Measurements from ENCODE around the gene RHOV.
"Not testable (repeated sequence)": the region's sequence is repeated elsewhere in the genome, so short reads cannot be mapped to it uniquely, and the experiment has no call there.

The RHOV gene

GRCh38 chr15:40875991-40876730, 2.1 kb upstream of the RHOV start:
- no peak for DNase-seq (ENCODE audit: low read depth in 2 of 2)

GRCh38 chr15:40872791-40873693, 992 bp downstream of the RHOV start:
- no peak for DNase-seq (ENCODE audit: low read depth in 2 of 2)

GRCh38 chr15:40871749-40872617, 2.1 kb downstream of the RHOV start:
- no peak for DNase-seq (ENCODE audit: low read depth in 2 of 2)

- no peak for DNase-seq (ENCODE audit: low read depth in 2 of 2)
Observed at GRCh38 chr15:40870716-40871115, 3.3 kb downstream of the RHOV start.

GRCh38 chr15:40869686-40870085, 4.3 kb downstream of the RHOV start:
- no peak for DNase-seq (ENCODE audit: low read depth in 2 of 2)

- no peak for DNase-seq (ENCODE audit: low read depth in 2 of 2)
Observed at GRCh38 chr15:40867199-40867598, 6.8 kb downstream of the RHOV start.

GRCh38 chr15:40863660-40864270, 10.3 kb downstream of the RHOV start:
- DNase-seq (ENCODE audit: low read depth in 2 of 2) = no peak

- DNase-seq (ENCODE audit: low read depth in 2 of 2) = not testable (repeated sequence)
Observed at GRCh38 chr15:40861147-40861546, 12.9 kb downstream of the RHOV start.

- peak; percentile 84 to 91 for DNase-seq (ENCODE audit: low read depth in 2 of 2)
Observed at GRCh38 chr15:40859206-40859851, 14.7 kb downstream of the RHOV start.

GRCh38 chr15:40858706-40859105, 15.3 kb downstream of the RHOV start:
- DNase-seq (ENCODE audit: low read depth in 2 of 2) = no peak

GRCh38 chr15:40857601-40858341, 16.3 kb downstream of the RHOV start:
- peak; percentile 68 to 83 for DNase-seq (ENCODE audit: low read depth in 2 of 2)

GRCh38 chr15:40856746-40857145, 17.3 kb downstream of the RHOV start:
- no peak for DNase-seq (ENCODE audit: low read depth in 2 of 2)

GRCh38 chr15:40855706-40856234, 18.3 kb downstream of the RHOV start:
- no peak for DNase-seq (ENCODE audit: low read depth in 2 of 2)

- no peak for DNase-seq (ENCODE audit: low read depth in 2 of 2)
Observed at GRCh38 chr15:40854161-40854560, 19.9 kb downstream of the RHOV start.

GRCh38 chr15:40853241-40853890, 20.7 kb downstream of the RHOV start:
- DNase-seq (ENCODE audit: low read depth in 2 of 2) = no peak

GRCh38 chr15:40852529-40852928, 21.5 kb downstream of the RHOV start:
- no peak for DNase-seq (ENCODE audit: low read depth in 2 of 2)

- DNase-seq (ENCODE audit: low read depth in 2 of 2) = no peak
Observed at GRCh38 chr15:40850576-40851112, 23.4 kb downstream of the RHOV start.

- no peak for DNase-seq (ENCODE audit: low read depth in 2 of 2)
Observed at GRCh38 chr15:40847223-40847961, 26.6 kb downstream of the RHOV start.

- DNase-seq (ENCODE audit: low read depth in 2 of 2) = no peak
Observed at GRCh38 chr15:40846841-40847222, 27.2 kb downstream of the RHOV start.
